ENCODE measurements around the gene ABCC4.

ABCC4 gene

DNA sequence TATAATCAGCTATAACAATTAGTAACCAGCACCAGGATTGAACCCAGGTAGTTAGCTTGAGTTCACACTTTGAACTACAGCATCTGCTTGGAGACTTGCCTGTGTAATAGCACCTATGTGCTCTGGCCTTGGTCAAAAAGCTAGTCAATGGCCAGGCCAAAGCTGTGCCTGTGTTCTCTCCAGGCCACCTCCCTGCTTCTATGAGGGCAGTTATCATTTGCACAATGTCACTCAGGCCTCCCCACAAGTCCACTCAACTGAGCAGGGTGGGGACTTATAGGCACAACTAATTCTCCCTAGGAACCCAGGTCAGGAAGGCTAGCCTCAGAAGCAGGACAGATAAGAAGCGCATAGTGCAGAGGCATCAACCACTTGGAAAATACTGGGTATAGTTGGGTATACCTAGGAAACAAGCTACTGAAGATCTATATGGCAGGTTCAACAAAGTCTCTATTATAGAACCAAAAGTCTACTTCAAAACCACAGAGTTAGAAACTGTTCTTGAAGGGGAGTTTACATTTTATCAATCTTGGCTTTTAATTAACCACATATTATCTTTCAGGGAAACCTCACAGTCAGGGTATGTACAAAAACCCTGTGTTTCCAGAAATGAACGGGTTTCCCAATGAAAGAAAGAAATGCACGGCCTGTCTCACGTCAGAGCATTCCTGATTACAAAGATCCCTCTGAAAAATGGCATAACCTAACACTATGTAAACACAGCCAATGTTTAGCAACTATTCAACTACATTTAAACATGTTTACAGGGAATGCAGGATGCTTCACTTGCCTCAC lies 140.9 kb downstream of the ABCC4 start:
- DNase-seq (ENCODE audit: low read depth, low spot score) = no peak
- TF ChIP-seq, protein P1, sequence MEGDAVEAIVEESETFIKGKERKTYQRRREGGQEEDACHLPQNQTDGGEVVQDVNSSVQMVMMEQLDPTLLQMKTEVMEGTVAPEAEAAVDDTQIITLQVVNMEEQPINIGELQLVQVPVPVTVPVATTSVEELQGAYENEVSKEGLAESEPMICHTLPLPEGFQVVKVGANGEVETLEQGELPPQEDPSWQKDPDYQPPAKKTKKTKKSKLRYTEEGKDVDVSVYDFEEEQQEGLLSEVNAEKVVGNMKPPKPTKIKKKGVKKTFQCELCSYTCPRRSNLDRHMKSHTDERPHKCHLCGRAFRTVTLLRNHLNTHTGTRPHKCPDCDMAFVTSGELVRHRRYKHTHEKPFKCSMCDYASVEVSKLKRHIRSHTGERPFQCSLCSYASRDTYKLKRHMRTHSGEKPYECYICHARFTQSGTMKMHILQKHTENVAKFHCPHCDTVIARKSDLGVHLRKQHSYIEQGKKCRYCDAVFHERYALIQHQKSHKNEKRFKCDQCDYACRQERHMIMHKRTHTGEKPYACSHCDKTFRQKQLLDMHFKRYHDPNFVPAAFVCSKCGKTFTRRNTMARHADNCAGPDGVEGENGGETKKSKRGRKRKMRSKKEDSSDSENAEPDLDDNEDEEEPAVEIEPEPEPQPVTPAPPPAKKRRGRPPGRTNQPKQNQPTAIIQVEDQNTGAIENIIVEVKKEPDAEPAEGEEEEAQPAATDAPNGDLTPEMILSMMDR (IDR thresholded peaks at IDR 0.05; ENCODE audit: insufficient read depth, low read length, missing control alignments) = no peak
- no peak overlapping the region for H3K4me3 ChIP-seq (ENCODE audit: low read depth, low read length)
- CTCF ChIA-PET = no interaction called here
- POLR2A ChIA-PET = no interaction called here

DNA sequence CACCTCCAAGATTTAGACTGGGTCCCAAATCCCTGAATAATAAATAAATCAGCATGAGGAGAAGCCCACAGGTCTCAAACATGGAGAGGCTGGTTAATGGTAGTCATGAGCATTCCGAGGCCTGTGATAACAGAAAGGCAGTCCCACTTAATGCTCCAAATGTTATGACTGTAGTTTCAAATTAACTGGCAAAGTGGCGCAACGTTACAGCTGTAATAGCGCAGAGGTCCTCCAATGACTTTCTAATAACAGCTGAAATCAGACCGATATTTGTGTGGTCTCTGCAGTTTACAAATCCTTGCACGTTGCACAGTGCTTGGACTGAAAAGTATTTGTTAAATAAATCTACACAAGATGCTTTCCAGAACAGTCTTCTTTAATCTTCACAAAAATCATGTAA lies 141.8 kb downstream of the ABCC4 start:
- TF ChIP-seq, protein P1 (IDR thresholded peaks at IDR 0.05; ENCODE audit: insufficient read depth, low read length, missing control alignments) = no peak
- ChIA-PET POLR2A (no interaction called here), CTCF (no interaction called here)
- no peak overlapping the region for H3K4me3 ChIP-seq (ENCODE audit: low read depth, low read length)
- DNase-seq (ENCODE audit: low read depth, low spot score) = no peak

DNA sequence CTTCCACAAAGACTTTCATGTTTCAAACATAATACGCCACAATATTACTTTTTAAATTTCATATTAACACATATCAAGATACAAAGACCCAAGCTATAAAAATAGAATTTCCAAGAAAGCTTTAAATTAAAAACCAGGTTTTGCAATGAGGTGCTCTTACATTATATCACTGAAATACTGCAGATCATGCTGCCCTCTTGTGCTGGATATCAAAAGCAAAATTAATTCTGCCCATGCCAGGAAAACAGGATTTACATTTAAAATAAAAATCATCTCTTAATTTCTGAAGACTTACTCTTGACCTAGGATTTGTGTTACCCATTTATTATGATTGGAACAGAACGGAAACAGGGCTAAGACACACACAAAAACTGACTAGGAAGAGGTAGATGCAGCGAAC lies 145.0 kb downstream of the ABCC4 start:
- H3K4me3 ChIP-seq (ENCODE audit: low read depth, low read length) = no peak overlapping the region
- DNase-seq (ENCODE audit: low read depth, low spot score) = no peak
- TF ChIP-seq, protein P1 (IDR thresholded peaks at IDR 0.05; ENCODE audit: insufficient read depth, low read length, missing control alignments) = peak; percentile 24
- ChIA-PET POLR2A (no interaction called here), CTCF (interaction anchor here (0.7 to 4.2 kb wide), 25 partner anchors 10 to 536 kb away, joined by 3 to 46 read pairs (median 4); no protein-coding TSS in a partner anchor)

DNA sequence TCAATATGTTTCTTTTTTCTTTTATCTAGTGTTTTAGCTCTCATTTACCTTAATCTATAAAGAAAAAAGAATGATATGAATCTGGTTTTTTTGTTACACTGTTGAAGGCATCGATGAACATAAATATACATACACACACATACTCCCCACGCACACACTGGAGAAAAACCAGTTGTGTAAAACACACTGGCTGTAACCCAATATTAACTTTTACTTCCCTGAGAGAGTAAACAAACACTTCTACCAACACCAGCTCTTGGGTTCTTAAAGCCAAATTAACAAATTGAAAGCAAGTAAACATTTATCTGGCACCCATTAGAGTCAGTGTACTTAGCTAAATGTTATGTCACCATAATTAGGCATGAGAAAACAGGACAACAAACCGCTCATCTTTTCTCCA lies 145.7 kb downstream of the ABCC4 start:
- TF ChIP-seq, protein P1 (IDR thresholded peaks at IDR 0.05; ENCODE audit: insufficient read depth, low read length, missing control alignments) = no peak
- no peak for DNase-seq (ENCODE audit: low read depth, low spot score)
- ChIA-PET POLR2A (no interaction called here), CTCF (interaction anchor here (0.7 to 4.2 kb wide), 22 partner anchors 10 to 535 kb away, joined by 3 to 46 read pairs (median 6); no protein-coding TSS in a partner anchor)
- no peak overlapping the region for H3K4me3 ChIP-seq (ENCODE audit: low read depth, low read length)

DNA sequence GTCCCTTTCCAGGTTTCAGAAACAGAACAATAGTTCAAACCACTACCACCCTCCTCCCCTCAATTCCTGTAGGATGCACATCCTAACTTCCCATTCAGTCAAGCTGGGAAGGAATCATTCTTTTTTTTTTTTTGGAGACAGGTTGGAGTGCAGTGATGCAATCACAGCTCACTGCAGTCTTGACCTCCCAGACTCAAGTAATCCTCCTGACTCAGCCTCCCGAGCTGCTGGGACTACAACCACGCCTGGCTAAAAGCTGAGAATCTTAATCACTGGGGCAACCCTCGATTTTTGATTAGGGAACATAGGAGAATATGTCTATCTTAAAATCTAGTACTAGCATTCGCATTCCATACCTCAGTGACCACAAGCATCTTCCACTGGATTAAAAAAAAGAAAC lies 146.2 kb downstream of the ABCC4 start:
- DNase-seq (ENCODE audit: low read depth, low spot score) = no peak
- H3K4me3 ChIP-seq (ENCODE audit: low read depth, low read length) = no peak overlapping the region
- POLR2A ChIA-PET = no interaction called here
- CTCF ChIA-PET = interaction anchor here (0.9 to 4.2 kb wide), 18 partner anchors 11 to 535 kb away, joined by 3 to 46 read pairs (median 6); no protein-coding TSS in a partner anchor
- TF ChIP-seq, protein P1 (IDR thresholded peaks at IDR 0.05; ENCODE audit: insufficient read depth, low read length, missing control alignments) = no peak

DNA sequence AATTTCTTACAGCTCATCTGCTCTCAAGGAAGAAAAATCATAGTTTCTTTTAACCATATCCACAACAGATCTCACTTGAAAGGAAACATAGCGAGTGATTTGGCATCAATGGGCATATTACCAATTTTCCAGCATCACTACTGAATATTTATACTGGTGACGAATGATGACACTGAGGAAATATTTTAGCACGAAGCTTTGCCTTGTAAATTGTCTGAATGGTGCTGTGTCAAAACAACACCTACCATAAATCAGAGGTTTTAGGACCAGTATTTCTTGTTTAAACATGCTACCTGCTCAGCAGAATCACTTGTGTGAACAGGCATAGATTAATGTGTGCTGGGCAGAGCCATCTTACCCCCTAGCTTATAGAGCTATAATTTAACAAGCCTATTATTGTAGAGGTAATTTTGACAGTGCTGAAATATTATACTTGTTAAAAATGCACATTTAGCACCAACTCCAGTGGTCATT lies 146.8 kb downstream of the ABCC4 start:
- POLR2A ChIA-PET = no interaction called here
- TF ChIP-seq, protein P1 (IDR thresholded peaks at IDR 0.05; ENCODE audit: insufficient read depth, low read length, missing control alignments) = no peak
- DNase-seq (ENCODE audit: low read depth, low spot score) = no peak
- no peak overlapping the region for H3K4me3 ChIP-seq (ENCODE audit: low read depth, low read length)
- CTCF ChIA-PET = interaction anchor here (0.9 to 4.2 kb wide), 10 partner anchors 35 to 719 kb away, joined by 3 to 46 read pairs (median 9); no protein-coding TSS in a partner anchor
